Measurements from ENCODE around the gene CIB1. TPM values are rescaled to one million over a fixed set of nuclear protein-coding genes. Genes with fewer than 3 reads are reported as not detected.

CIB1 gene
- total RNA-seq, 1 experiment from 2014 or later, result 23.0 TPM

DNA sequence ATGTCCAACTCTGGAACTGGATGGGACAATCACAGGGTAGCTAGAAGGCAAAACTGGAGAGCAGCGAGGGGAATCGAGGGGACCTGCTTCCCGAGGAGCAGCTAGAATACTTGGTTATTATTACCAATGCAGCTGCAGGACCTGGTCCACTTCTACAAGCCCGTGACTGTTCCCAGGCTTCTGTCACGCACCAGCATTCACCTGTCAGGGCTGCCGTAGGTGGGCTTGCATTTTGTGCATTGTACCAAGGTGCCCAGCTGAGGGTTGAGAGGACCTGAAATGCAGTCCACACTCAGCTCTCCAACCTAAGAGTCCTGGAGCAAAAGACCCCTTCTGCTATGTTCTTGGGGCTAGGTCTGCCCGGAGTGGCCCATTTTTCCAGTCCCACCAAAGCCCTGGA, 30.3 kb downstream of the CIB1 start:
- no peak overlapping the region for H3K23ac ChIP-seq (ENCODE audit: insufficient read length, low read depth, low read length)
- H3K4me2 ChIP-seq (ENCODE audit: insufficient read depth, insufficient read length, low read length), result no peak overlapping the region
- no peak overlapping the region for H2BK12ac ChIP-seq (ENCODE audit: insufficient read length, low read depth, low read length)
- no peak overlapping the region; a peak in 1 of 5 replicates for H3K4me3 Mint-ChIP-seq
- H3K27ac Mint-ChIP-seq, result no peak overlapping the region
- no peak overlapping the region for H2AK5ac ChIP-seq (ENCODE audit: insufficient read length, low read length)
- no peak overlapping the region for H4K8ac ChIP-seq (replicated peaks; ENCODE audit: insufficient read length, low read depth, low read length)
- no peaks in the 10 kb centered on the region for H3K9me3 Mint-ChIP-seq
- no peaks in the 10 kb centered on the region for H4K20me1 ChIP-seq (ENCODE audit: control insufficient read depth, insufficient read depth, insufficient read length)
- peaks cover 3% of the 10 kb centered on the region; the same call in 1 of the 2 replicates for H3K79me2 ChIP-seq (ENCODE audit: insufficient read depth, low read length)
- no peak for TF ChIP-seq CTCF (conservative IDR thresholded peaks at IDR 0.05)
- H3T11ph ChIP-seq (ENCODE audit: low read length), result no peak overlapping the region
- no peaks in the 10 kb centered on the region for H3K9me3 ChIP-seq (ENCODE audit: control insufficient read depth, low read depth, low read length)
- no peak overlapping the region for H2BK20ac ChIP-seq (ENCODE audit: low read depth, low read length, poor library complexity, severe bottlenecking)
- H4K5ac ChIP-seq (ENCODE audit: insufficient read length, low read depth, low read length), result no peak overlapping the region
- no peak overlapping the region for H3K4ac ChIP-seq (ENCODE audit: low read depth, low read length)
- H3K18ac ChIP-seq (ENCODE audit: insufficient read length, low read depth, low read length), result no peak overlapping the region
- H3K23me2 ChIP-seq (ENCODE audit: insufficient read length, low read depth, low read length, poor library complexity, severe bottlenecking), result peaks cover 13% of the 10 kb centered on the region
- H3K27me3 Mint-ChIP-seq (ENCODE audit: low read depth), result peaks cover 4% of the 10 kb centered on the region
- peaks cover 22 to 23% of the 10 kb centered on the region in 2 experiments for H3K4me1 Mint-ChIP-seq
- no CpG with 5 or more reads among the region's 7 CpGs for WGBS (ENCODE audit: extremely low coverage, insufficient read length, low lambda C conversion rate)
- DNase-seq, result no peak
- H3K36me3 Mint-ChIP-seq (ENCODE audit: insufficient read depth in 1 of 3, low read depth in 3 of 3), result peaks cover 5 to 9% (median 7%) of the 10 kb centered on the region in 3 experiments; a peak in 4 of 7 replicates
- H4K91ac ChIP-seq (ENCODE audit: insufficient read length, low read depth, low read length), result no peak overlapping the region
- no peaks in the 10 kb centered on the region; the same call in 1 of the 2 replicates for H3K27me3 ChIP-seq (ENCODE audit: insufficient read depth, low read length)
- peaks cover 6% of the 10 kb centered on the region; the same call in 1 of the 2 replicates for H3K4me1 ChIP-seq (ENCODE audit: insufficient read depth, low read length)
- no peak overlapping the region for H2BK15ac ChIP-seq (ENCODE audit: low read depth, low read length)
- no peak overlapping the region for H3K9ac ChIP-seq (ENCODE audit: extremely low read depth, insufficient read length, low read length)
- H3K27ac ChIP-seq (ENCODE audit: insufficient read length, low read depth, low read length), result no peak overlapping the region
- H2BK120ac ChIP-seq (ENCODE audit: low read depth, low read length, poor library complexity, severe bottlenecking), result no peak overlapping the region
- peaks cover 13% of the 10 kb centered on the region for H3K79me1 ChIP-seq (ENCODE audit: insufficient read depth, low read depth, low read length, poor library complexity, severe bottlenecking)
- H2BK5ac ChIP-seq (ENCODE audit: insufficient read length, low read length), result no peak overlapping the region
- no peak overlapping the region for H2AFZ ChIP-seq (ENCODE audit: low read length)
- H3K14ac ChIP-seq (ENCODE audit: insufficient read depth, low read length), result no peak overlapping the region; the same call in 1 of the 2 replicates
- no peak overlapping the region for H3K56ac ChIP-seq (ENCODE audit: insufficient read length, low read depth, low read length)

Data from H9 (cell line).